K562 (cell line): Measurements from ENCODE around the gene C17orf78. TPM values are rescaled to one million over a fixed set of nuclear protein-coding genes. Genes with fewer than 3 reads are reported as not detected.

Experiments
- ELF1 ChIP-seq: fragments of 200-800 bp; sonication (Bioruptor generic); IDR thresholded peaks from 2 replicates; pipeline ENCODE4 v1.6.1; 2016; ENCODE audit warnings: missing genetic modification characterization, missing compliant biosample characterization
- KDM5B ChIP-seq: fragments of 200-600 bp; sonication (generic); IDR thresholded peaks from 2 replicates; pipeline ENCODE4 v1.6.1; 2012; ENCODE audit warnings: low read depth, mild to moderate bottlenecking, moderate library complexity, low read length, control low read depth, inconsistent platforms; ENCODE audit not compliant: insufficient replicate concordance
- ZNF12 ChIP-seq: sonication (generic); formaldehyde crosslinking; IDR thresholded peaks from 2 replicates; pipeline ENCODE4 v1.4.0; 2020; ENCODE audit warnings: mild to moderate bottlenecking, missing genetic modification reagents
- polyA plus RNA-seq, 8 experiments: library from polyadenylated mRNA; depleted of rRNA in 4 of 8; stranded (reverse) in 5 of 8; unstranded in 3 of 8; fragments of >200 nt; fragmentation: Nextera tagmentation in 2 of 8; fragmentation: Illumina TruSeq in 1 of 8; extraction: Ambion mirVana in 2 of 8; extraction: Trizol in 1 of 8; gene quantifications; 2 replicates each; pipeline versions ENCODE4 v1.2.1 to v1.2.3, GENCODE V29; 2011 to 2014; ENCODE audit warnings: inconsistent platforms in 1 of 8, missing spikeins in 1 of 8
- total RNA-seq, 7 experiments: library from RNA; depleted of rRNA in 6 of 7; stranded (reverse); fragments of >200 nt in 6 of 7; fragmentation: Illumina TruSeq in 2 of 7; extraction: Trizol in 2 of 7; gene quantifications; 2 replicates each; pipeline versions ENCODE4 v1.2.1 to v1.2.3, GENCODE V29; 2011 to 2021; ENCODE audit warnings: low replicate concordance in 1 of 7
- TF ChIP-seq, protein P1 (sequence below), 2 experiments: fragments of 450-650 bp in 1 of 2; sonication (generic) in 1 of 2; formaldehyde crosslinking in 1 of 2; IDR thresholded peaks; 2 replicates each; pipeline versions ENCODE4 v1.7.1 to v1.9.0; 2016 to 2022; ENCODE audit warnings: inconsistent platforms in 1 of 2, mild to moderate bottlenecking in 1 of 2, missing genetic modification reagents in 1 of 2
- TF ChIP-seq, protein P2 (sequence below): fragments of 250-450 bp; sonication (Bioruptor Pico); IDR thresholded peaks from 2 replicates; pipeline ENCODE4 v1.6.1; 2021; ENCODE audit warnings: mild to moderate bottlenecking

The C17orf78 gene
- total and polyA plus RNA-seq, 9 of the 15 experiments (the other 6 are each of a cell fraction or from before 2014, with no cell fraction given), result not detected

DNA sequence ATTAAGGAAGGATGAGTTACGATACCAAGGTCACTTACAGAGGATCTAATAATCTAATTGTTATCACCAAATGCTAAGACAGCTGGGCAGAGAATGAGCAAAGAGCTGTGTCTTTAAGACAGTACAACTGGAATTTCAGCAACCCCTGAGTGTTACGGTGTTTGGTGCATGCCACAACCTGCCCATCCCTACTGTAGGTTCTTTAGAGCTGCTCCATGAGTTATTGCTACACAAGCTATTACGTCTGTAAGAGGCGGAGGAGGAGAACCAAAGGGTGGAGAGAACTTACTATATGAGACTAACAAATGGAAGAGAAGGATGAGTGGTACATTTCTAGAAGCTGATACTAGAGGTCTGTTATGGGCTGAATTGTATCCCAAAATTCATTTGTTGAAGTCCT, 14.2 kb upstream of the C17orf78 start (continued):
- TF ChIP-seq, protein P1, sequence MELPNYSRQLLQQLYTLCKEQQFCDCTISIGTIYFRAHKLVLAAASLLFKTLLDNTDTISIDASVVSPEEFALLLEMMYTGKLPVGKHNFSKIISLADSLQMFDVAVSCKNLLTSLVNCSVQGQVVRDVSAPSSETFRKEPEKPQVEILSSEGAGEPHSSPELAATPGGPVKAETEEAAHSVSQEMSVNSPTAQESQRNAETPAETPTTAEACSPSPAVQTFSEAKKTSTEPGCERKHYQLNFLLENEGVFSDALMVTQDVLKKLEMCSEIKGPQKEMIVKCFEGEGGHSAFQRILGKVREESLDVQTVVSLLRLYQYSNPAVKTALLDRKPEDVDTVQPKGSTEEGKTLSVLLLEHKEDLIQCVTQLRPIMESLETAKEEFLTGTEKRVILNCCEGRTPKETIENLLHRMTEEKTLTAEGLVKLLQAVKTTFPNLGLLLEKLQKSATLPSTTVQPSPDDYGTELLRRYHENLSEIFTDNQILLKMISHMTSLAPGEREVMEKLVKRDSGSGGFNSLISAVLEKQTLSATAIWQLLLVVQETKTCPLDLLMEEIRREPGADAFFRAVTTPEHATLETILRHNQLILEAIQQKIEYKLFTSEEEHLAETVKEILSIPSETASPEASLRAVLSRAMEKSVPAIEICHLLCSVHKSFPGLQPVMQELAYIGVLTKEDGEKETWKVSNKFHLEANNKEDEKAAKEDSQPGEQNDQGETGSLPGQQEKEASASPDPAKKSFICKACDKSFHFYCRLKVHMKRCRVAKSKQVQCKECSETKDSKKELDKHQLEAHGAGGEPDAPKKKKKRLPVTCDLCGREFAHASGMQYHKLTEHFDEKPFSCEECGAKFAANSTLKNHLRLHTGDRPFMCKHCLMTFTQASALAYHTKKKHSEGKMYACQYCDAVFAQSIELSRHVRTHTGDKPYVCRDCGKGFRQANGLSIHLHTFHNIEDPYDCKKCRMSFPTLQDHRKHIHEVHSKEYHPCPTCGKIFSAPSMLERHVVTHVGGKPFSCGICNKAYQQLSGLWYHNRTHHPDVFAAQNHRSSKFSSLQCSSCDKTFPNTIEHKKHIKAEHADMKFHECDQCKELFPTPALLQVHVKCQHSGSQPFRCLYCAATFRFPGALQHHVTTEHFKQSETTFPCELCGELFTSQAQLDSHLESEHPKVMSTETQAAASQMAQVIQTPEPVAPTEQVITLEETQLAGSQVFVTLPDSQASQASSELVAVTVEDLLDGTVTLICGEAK (IDR thresholded peaks at IDR 0.05), result no peak
- TF ChIP-seq, protein P1 (CRISPR knock-in tag; IDR thresholded peaks at IDR 0.05), result no peak
- TF ChIP-seq KDM5B, result no peak
- TF ChIP-seq ELF1 (tag), result no peak
- no peak for TF ChIP-seq ZNF12
- TF ChIP-seq, protein P2, sequence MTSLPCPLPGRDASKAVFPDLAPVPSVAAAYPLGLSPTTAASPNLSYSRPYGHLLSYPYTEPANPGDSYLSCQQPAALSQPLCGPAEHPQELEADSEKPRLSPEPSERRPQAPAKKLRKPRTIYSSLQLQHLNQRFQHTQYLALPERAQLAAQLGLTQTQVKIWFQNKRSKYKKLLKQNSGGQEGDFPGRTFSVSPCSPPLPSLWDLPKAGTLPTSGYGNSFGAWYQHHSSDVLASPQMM (CRISPR knock-in tag), result no peak
